HEK293 (cell line): ENCODE measurements around the gene MYOF.

Experiments
- CTCF ChIA-PET: fragments of 350-600 bp; formaldehyde crosslinking; extraction: SDS; loops from one replicate; lab custom pipeline; 2021; ENCODE audit warnings: antibody characterized with exemption; lab: Yijun Ruan, JAX
- POLR2A ChIA-PET: fragments of 300-600 bp; formaldehyde crosslinking; extraction: SDS; loops from one replicate; lab custom pipeline; 2020; ENCODE audit warnings: antibody characterized with exemption, inconsistent platforms; lab: Yijun Ruan, JAX
- H3K27ac ChIP-seq: fragments of 200-500 bp; sonication (Bioruptor generic); 2 replicates; pipeline ENCODE4 v1.5.1; 2014; ENCODE audit warnings: low read depth, low read length, control low read depth, inconsistent platforms; ENCODE audit errors: extremely low read depth
- H3K36me3 ChIP-seq, 2 experiments: fragments of 200-500 bp in 1 of 2; sonication (Bioruptor generic) in 1 of 2; 1 replicate in 1 of 2; 2 replicates in 1 of 2; pipeline ENCODE4 v1.5.1; 2014 to 2017; ENCODE audit warnings: inconsistent platforms in 2 of 2, low read length in 2 of 2; ENCODE audit not compliant: control insufficient read depth in 2 of 2, insufficient read depth in 1 of 2
- H3K4me1 ChIP-seq: fragments of 200-500 bp; sonication (Bioruptor generic); 2 replicates; pipeline ENCODE4 v1.5.1; 2014; ENCODE audit warnings: mild to moderate bottlenecking, low read length, inconsistent platforms; ENCODE audit not compliant: control insufficient read depth, insufficient read depth
- H3K4me3 ChIP-seq: 2 replicates; pipeline ENCODE4 v1.5.1; 2011; ENCODE audit warnings: low read depth, mild to moderate bottlenecking, control low read depth, low read length, moderate library complexity
- H3K9me3 ChIP-seq: fragments of 200-500 bp; sonication (Bioruptor generic); 2 replicates; pipeline ENCODE4 v1.5.1; 2014; ENCODE audit warnings: low read depth, low read length, inconsistent platforms; ENCODE audit not compliant: control insufficient read depth, insufficient read depth
- BCL11A ChIP-seq: fragments of 450-650 bp; formaldehyde crosslinking; IDR thresholded peaks from 2 replicates; pipeline ENCODE4 v1.5.1; 2016; ENCODE audit warnings: low read depth, missing biosample characterization, missing genetic modification characterization
- EGR2 ChIP-seq: fragments of 450-650 bp; formaldehyde crosslinking; IDR thresholded peaks from 2 replicates; pipeline ENCODE4 v1.5.1; 2016; ENCODE audit warnings: low read depth, missing biosample characterization, missing genetic modification characterization
- FEZF1 ChIP-seq: fragments of 450-650 bp; formaldehyde crosslinking; IDR thresholded peaks from 2 replicates; pipeline ENCODE4 v1.5.1; 2016; ENCODE audit warnings: missing biosample characterization, missing genetic modification characterization
- KLF10 ChIP-seq: fragments of 450-650 bp; IDR thresholded peaks from 2 replicates; pipeline ENCODE4 v1.5.1; 2018; ENCODE audit warnings: missing biosample characterization, mild to moderate bottlenecking, missing genetic modification characterization
- KLF9 ChIP-seq: fragments of 450-650 bp; formaldehyde crosslinking; IDR thresholded peaks from 2 replicates; pipeline ENCODE4 v1.5.1; 2016; ENCODE audit warnings: missing biosample characterization, missing genetic modification characterization, low read depth
- SP7 ChIP-seq: fragments of 450-650 bp; formaldehyde crosslinking; IDR thresholded peaks from 2 replicates; pipeline ENCODE4 v1.5.1; 2016; ENCODE audit warnings: missing biosample characterization, missing genetic modification characterization
- ZBTB10 ChIP-seq: fragments of 450-650 bp; formaldehyde crosslinking; IDR thresholded peaks from 2 replicates; pipeline ENCODE4 v1.5.1; 2016; ENCODE audit warnings: missing biosample characterization, missing genetic modification characterization
- ZBTB48 ChIP-seq: fragments of 450-650 bp; formaldehyde crosslinking; IDR thresholded peaks from 2 replicates; pipeline ENCODE4 v1.5.1; 2016; ENCODE audit warnings: missing biosample characterization, missing genetic modification characterization
- ZFHX2 ChIP-seq: fragments of 450-650 bp; formaldehyde crosslinking; conservative IDR thresholded peaks from 2 replicates; pipeline ENCODE4 v1.5.1; 2016; ENCODE audit warnings: missing biosample characterization, missing genetic modification characterization
- ZFP69B ChIP-seq: fragments of 450-650 bp; formaldehyde crosslinking; IDR thresholded peaks from 2 replicates; pipeline ENCODE4 v1.5.1; 2016; ENCODE audit warnings: missing biosample characterization, missing genetic modification characterization
- ZNF16 ChIP-seq: fragments of 450-650 bp; formaldehyde crosslinking; IDR thresholded peaks from 2 replicates; pipeline ENCODE4 v1.5.1; 2016; ENCODE audit warnings: low read depth, missing biosample characterization, missing genetic modification characterization
- ZNF174 ChIP-seq: fragments of 450-650 bp; formaldehyde crosslinking; IDR thresholded peaks from 2 replicates; pipeline ENCODE4 v1.5.0; 2017; ENCODE audit warnings: missing biosample characterization, mild to moderate bottlenecking, missing genetic modification characterization
- ZNF223 ChIP-seq: fragments of 450-650 bp; formaldehyde crosslinking; IDR thresholded peaks from 2 replicates; pipeline ENCODE4 v1.5.1; 2016; ENCODE audit warnings: missing biosample characterization, missing genetic modification characterization
- ZNF473 ChIP-seq: fragments of 450-650 bp; formaldehyde crosslinking; IDR thresholded peaks from 2 replicates; pipeline ENCODE4 v1.5.1; 2017; ENCODE audit warnings: missing biosample characterization, missing genetic modification characterization
- ZNF513 ChIP-seq: fragments of 450-650 bp; IDR thresholded peaks from 2 replicates; pipeline ENCODE4 v1.5.1; 2018; ENCODE audit warnings: missing biosample characterization, missing genetic modification characterization
- ZNF560 ChIP-seq: fragments of 450-650 bp; formaldehyde crosslinking; IDR thresholded peaks from 2 replicates; pipeline ENCODE4 v1.5.1; 2017; ENCODE audit warnings: missing biosample characterization, missing genetic modification characterization, borderline replicate concordance
- ZNF768 ChIP-seq: fragments of 450-650 bp; formaldehyde crosslinking; IDR thresholded peaks from 2 replicates; pipeline ENCODE4 v1.5.1; 2018; ENCODE audit warnings: missing biosample characterization, mild to moderate bottlenecking, missing genetic modification characterization
- ZXDB ChIP-seq: fragments of 450-650 bp; formaldehyde crosslinking; IDR thresholded peaks from 2 replicates; pipeline ENCODE4 v1.5.1; 2016; ENCODE audit warnings: missing biosample characterization, missing genetic modification characterization
- TF ChIP-seq, protein P1 (sequence below): fragments of 450-650 bp; formaldehyde crosslinking; IDR thresholded peaks from 2 replicates; pipeline ENCODE4 v1.5.1; 2016; ENCODE audit warnings: missing biosample characterization, missing genetic modification characterization, borderline replicate concordance
- TF ChIP-seq, protein P2 (sequence below): fragments of 450-650 bp; formaldehyde crosslinking; IDR thresholded peaks from 2 replicates; pipeline ENCODE4 v1.5.1; 2016; ENCODE audit warnings: missing biosample characterization, missing genetic modification characterization

Gene MYOF

GRCh38 chr10:93440591-93441091 lies 41.5 kb downstream of the MYOF start:
- Histone ChIP-seq H3K4me3 (no peak overlapping the region), H3K4me1 (peaks cover 12% of the 10 kb centered on the region), H3K36me3 (no peaks in the 10 kb centered on the region), H3K27ac (no peak overlapping the region), H3K9me3 (no peaks in the 10 kb centered on the region)
- ChIA-PET POLR2A (interaction anchor here (1.4 kb wide), 1 partner anchor 42 kb away, joined by 7 read pairs; no protein-coding TSS in a partner anchor), CTCF (interaction anchor here (0.7 to 3.5 kb wide), 5 partner anchors 33 to 1345 kb away, joined by 3 to 19 read pairs (median 4); partner anchors contain the start of gene MYOF)
- TF ChIP-seq ZXDB: 0 out of 2 replicates have a peak, but pooled peaks have one; percentile 3
- no peak for TF ChIP-seq ZNF473 (tag by site-specific recombination)
- TF ChIP-seq FEZF1 (tag by site-specific recombination): peak; percentile 60; the same call in 1 of the 2 replicates
- peak; percentile 96 for TF ChIP-seq SP7 (tag by site-specific recombination)
- TF ChIP-seq, protein P1, sequence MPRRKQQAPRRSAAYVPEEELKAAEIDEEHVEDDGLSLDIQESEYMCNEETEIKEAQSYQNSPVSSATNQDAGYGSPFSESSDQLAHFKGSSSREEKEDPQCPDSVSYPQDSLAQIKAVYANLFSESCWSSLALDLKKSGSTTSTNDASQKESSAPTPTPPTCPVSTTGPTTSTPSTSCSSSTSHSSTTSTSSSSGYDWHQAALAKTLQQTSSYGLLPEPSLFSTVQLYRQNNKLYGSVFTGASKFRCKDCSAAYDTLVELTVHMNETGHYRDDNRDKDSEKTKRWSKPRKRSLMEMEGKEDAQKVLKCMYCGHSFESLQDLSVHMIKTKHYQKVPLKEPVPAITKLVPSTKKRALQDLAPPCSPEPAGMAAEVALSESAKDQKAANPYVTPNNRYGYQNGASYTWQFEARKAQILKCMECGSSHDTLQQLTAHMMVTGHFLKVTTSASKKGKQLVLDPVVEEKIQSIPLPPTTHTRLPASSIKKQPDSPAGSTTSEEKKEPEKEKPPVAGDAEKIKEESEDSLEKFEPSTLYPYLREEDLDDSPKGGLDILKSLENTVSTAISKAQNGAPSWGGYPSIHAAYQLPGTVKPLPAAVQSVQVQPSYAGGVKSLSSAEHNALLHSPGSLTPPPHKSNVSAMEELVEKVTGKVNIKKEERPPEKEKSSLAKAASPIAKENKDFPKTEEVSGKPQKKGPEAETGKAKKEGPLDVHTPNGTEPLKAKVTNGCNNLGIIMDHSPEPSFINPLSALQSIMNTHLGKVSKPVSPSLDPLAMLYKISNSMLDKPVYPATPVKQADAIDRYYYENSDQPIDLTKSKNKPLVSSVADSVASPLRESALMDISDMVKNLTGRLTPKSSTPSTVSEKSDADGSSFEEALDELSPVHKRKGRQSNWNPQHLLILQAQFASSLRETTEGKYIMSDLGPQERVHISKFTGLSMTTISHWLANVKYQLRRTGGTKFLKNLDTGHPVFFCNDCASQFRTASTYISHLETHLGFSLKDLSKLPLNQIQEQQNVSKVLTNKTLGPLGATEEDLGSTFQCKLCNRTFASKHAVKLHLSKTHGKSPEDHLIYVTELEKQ (tag by site-specific recombination): 0 out of 2 replicates have a peak, but pooled peaks have one; percentile 16

DNA sequence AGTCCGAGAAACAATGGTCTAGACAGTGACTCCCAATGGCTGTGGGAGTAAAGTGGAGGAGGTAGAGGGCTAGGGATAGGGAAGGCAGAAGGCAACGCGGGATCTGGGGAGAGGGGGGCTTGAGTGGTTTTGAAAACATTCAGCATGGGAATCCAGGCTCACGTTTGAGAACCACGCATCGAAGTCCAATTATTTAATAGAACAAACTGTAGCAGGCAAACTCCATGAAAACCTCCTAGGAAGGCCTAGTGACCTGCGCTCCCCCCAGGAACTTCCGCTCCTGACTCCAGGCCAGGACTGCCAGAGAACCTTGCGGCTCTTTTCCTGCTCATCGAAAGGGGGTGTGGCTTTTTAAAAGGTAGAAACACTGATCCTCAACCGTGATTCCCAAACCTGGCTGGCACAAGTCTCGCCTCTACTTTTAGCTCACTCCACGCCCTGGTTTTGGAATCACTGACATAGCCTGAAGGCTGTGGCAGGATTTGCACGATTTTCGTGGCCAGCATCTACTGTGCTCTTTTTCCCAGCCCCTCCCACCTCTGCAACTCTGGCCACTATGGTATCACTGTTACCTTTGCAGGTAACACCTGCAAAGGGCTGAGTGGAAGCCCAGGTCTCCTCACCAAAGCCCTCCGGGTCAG lies 43.4 kb downstream of the MYOF start:
- ChIA-PET CTCF (interaction anchor here (0.6 to 3.5 kb wide), 3 partner anchors 37 to 43 kb away, joined by 3 to 19 read pairs (median 11); partner anchors contain the start of gene MYOF), POLR2A (no interaction called here)
- TF ChIP-seq ZNF16 (tag by site-specific recombination): no peak
- no peak for TF ChIP-seq BCL11A (tag by site-specific recombination)
- no peak for TF ChIP-seq ZFP69B (tag by site-specific recombination)
- peak; percentile 86 for TF ChIP-seq FEZF1 (tag by site-specific recombination)
- peak; percentile 36; the same call in 1 of the 2 replicates for TF ChIP-seq KLF10
- no peak for TF ChIP-seq ZBTB48 (tag by site-specific recombination)
- TF ChIP-seq ZFHX2: 0 out of 2 replicates have a peak, but pooled peaks have one; percentile 16
- no peak for TF ChIP-seq ZNF223 (tag by site-specific recombination)
- 0 out of 2 replicates have a peak, but pooled peaks have one; percentile 25 for TF ChIP-seq KLF9 (tag by site-specific recombination)
- TF ChIP-seq, protein P2, sequence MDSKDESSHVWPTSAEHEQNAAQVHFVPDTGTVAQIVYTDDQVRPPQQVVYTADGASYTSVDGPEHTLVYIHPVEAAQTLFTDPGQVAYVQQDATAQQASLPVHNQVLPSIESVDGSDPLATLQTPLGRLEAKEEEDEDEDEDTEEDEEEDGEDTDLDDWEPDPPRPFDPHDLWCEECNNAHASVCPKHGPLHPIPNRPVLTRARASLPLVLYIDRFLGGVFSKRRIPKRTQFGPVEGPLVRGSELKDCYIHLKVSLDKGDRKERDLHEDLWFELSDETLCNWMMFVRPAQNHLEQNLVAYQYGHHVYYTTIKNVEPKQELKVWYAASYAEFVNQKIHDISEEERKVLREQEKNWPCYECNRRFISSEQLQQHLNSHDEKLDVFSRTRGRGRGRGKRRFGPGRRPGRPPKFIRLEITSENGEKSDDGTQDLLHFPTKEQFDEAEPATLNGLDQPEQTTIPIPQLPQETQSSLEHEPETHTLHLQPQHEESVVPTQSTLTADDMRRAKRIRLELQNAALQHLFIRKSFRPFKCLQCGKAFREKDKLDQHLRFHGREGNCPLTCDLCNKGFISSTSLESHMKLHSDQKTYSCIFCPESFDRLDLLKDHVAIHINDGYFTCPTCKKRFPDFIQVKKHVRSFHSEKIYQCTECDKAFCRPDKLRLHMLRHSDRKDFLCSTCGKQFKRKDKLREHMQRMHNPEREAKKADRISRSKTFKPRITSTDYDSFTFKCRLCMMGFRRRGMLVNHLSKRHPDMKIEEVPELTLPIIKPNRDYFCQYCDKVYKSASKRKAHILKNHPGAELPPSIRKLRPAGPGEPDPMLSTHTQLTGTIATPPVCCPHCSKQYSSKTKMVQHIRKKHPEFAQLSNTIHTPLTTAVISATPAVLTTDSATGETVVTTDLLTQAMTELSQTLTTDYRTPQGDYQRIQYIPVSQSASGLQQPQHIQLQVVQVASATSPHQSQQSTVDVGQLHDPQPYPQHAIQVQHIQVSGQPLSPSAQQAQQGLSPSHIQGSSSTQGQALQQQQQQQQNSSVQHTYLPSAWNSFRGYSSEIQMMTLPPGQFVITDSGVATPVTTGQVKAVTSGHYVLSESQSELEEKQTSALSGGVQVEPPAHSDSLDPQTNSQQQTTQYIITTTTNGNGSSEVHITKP (tag by site-specific recombination): peak; percentile 54; the same call in 1 of the 2 replicates
- no peak for TF ChIP-seq ZNF768
- no peak for TF ChIP-seq ZNF513 (tag by site-specific recombination)
- no peak for TF ChIP-seq ZBTB10 (tag by site-specific recombination)
- peak; percentile 31 for TF ChIP-seq EGR2
- no peak for TF ChIP-seq ZNF560 (tag by site-specific recombination)
- no peak for TF ChIP-seq ZNF174 (tag by site-specific recombination)
- peaks cover 10% of the 10 kb centered on the region for H3K4me1 ChIP-seq
- no peak overlapping the region for H3K4me3 ChIP-seq
- no peaks in the 10 kb centered on the region for H3K9me3 ChIP-seq
- H3K27ac ChIP-seq: no peak overlapping the region
- H3K36me3 ChIP-seq: no peaks in the 10 kb centered on the region
